Inflammatory macrophage treated with lipopolysaccharide for 4 hours (primary cell): ENCODE data around the gene OPN1SW.

Source experiments
- DNase-seq: peaks from one replicate; pipeline ENCODE4 v3.0.0-alpha.2; 2020

Gene OPN1SW

DNA sequence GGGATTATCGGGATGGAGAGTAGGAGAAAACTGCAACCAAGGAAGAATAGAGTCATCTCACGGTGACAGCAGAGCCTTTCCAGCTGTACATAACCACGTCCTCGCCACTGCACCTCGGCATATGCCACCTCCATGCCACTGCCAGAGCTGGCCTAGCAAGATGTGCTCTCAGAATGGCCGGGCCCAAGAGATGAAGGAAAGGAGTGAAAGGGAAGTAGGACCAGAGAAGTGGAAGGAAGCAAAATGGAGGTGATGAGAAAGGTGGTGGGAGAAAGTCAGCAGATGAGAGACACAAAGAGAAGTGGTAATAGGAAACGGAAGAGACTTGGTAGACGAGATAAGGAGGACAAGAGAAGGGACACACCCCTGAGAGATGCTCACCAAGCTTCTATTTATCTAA is 44.4 kb downstream of the OPN1SW start:
- no peak for DNase-seq

- no peak for DNase-seq
These were observed 46.1 kb downstream of the OPN1SW start for GRCh38 chr7:128729494-128729893.

DNA sequence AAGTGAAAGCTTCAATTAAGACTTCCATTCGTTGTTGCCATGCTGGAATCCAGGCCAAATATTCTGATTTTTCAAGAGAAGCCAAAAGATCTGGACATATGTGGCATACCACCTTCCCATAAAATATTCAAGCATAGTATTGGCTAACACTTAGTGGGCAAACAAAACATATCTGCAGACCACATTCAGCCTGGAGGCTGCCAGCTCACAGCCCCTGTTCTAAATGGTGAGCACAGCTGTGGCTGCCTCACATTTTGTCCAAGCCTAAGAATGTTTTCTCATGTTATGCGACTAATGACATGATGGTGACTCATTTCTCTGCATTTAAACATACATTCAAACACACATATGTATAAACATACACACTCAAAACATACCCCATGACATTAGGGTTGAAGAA is 47.0 kb downstream of the OPN1SW start:
- no peak for DNase-seq

- DNase-seq: no peak
These were observed 48.4 kb downstream of the OPN1SW start for GRCh38 chr7:128727239-128727638.

GRCh38 chr7:128726737-128727072 is 48.9 kb downstream of the OPN1SW start:
- no peak for DNase-seq

GRCh38 chr7:128726059-128726736 is 49.4 kb downstream of the OPN1SW start:
- no peak for DNase-seq

DNA sequence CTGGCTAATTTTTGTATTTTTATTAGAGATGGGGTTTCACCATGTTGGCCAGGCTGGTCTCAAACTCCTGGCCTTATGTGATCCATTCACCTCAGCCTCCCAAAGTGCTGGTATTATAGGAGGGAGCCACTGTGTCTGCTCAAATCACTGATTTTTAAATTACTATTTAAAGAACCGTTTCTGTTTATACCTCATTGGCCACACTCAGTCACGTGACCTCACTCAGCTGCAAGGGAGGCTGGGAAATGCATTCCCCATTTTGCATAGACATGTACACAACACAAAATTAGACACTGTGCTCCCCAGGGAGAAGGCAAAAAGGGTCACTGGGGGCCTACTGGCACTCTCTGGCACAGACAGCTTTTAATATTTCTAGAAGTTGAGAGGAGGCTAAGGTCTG is 50.1 kb downstream of the OPN1SW start:
- DNase-seq: no peak

DNA sequence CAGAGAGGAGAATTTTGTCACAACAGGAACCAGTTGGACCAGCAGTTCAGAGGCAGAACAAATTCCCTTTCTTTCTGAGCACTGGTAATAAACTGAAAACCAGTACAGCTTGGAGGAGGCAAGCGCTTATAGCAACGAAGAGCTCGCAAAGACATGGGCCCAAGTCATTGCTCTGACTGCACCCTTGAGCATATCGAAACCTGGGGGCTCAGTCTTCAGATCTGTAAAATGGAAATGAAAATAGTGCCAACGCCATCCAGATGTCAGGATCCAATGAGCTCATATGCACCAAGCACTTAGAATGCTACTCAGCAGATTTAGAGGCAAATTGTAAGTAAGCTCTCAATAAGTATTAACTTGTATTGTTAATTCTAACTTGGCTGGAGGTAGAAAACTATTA is 50.9 kb downstream of the OPN1SW start:
- no peak for DNase-seq
